Neuron (in vitro differentiated cells): ENCODE results near the gene UMPS.

Experiments used
- H2AFZ ChIP-seq: one replicate; pipeline ENCODE4 v1.6.1; 2013; ENCODE audit warnings: low read depth, mild to moderate bottlenecking, inconsistent platforms, low read length, moderate library complexity
- H3K27me3 ChIP-seq: one replicate; pipeline ENCODE4 v1.6.1; 2013; ENCODE audit warnings: low read length; ENCODE audit not compliant: insufficient read depth
- H3K36me3 ChIP-seq: one replicate; pipeline ENCODE4 v1.6.1; 2013; ENCODE audit warnings: low read length; ENCODE audit not compliant: insufficient read depth
- H3K4me1 ChIP-seq: one replicate; pipeline ENCODE4 v1.6.1; 2013; ENCODE audit warnings: low read length; ENCODE audit not compliant: insufficient read depth
- H3K4me3 ChIP-seq: 2 replicates; pipeline ENCODE4 v1.5.1; 2013; ENCODE audit warnings: mild to moderate bottlenecking, low read length, moderate library complexity
- H3K9me3 ChIP-seq: one replicate; pipeline ENCODE4 v1.6.1; 2013; ENCODE audit warnings: low read length

Gene UMPS

DNA sequence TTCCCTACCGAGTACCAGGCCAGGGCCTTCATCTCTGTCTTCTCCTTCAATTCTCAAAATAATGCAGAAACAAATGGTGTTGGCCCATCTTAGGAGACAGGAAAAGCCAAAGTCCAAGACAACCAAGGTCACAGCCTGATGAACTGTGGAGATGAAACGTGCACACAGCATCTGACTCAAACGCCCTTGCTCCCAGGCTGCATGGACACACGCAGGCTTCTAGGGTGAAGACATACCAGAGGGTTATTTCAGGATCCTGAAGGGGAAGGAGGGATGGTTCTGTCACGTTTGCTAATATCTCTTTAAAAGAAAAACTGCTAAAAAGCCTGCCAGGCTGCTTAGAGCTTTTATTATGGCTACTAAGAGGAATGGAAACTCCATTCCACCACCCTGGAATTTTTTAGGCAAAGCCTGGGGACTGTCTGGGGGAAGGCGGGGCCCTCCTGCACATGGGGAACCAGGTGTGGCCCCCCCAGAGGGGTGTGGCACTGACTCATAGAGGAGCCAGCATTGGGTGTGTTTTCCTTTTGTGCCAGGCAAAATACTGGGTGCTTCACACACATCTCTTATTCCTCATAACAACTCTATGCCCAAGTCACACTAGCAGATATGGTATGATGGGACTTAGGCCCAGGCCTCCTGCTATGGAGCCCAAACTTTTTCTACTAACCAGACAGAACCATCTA, 62.9 kb downstream of the UMPS start:
- no peaks in the 10 kb centered on the region for H3K36me3 ChIP-seq

DNA sequence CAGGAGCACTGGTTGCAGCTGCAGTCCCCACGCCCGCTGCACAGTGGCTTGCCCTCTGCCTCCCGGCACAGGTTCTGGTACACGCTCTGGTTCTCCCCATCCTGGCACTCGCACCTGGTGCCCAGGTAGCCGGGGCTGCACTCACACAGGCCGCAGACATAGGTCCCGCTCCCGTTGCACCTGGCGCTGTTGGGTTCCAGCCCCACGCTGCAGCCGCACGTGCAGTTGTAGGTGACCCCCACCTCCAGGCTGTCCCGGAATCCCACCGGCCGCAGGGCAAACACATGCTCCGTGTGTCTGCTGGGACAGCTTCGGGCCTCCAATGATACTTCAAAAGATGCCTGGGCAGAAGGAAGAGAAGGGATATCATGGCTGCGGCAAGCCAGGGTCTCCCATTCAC, 66.2 kb downstream of the UMPS start:
- Histone ChIP-seq H3K36me3 (no peaks in the 10 kb centered on the region), H3K9me3 (no peaks in the 10 kb centered on the region), H2AFZ (no peak overlapping the region), H3K4me3 (no peak overlapping the region), H3K27me3 (no peaks in the 10 kb centered on the region), H3K4me1 (no peaks in the 10 kb centered on the region)

More for the DNA sequence above, 62.9 kb downstream of the UMPS start:
- Histone ChIP-seq H3K9me3 (no peaks in the 10 kb centered on the region), H3K27me3 (no peaks in the 10 kb centered on the region), H3K4me3 (no peak overlapping the region), H2AFZ (no peak overlapping the region), H3K4me1 (no peaks in the 10 kb centered on the region)

DNA sequence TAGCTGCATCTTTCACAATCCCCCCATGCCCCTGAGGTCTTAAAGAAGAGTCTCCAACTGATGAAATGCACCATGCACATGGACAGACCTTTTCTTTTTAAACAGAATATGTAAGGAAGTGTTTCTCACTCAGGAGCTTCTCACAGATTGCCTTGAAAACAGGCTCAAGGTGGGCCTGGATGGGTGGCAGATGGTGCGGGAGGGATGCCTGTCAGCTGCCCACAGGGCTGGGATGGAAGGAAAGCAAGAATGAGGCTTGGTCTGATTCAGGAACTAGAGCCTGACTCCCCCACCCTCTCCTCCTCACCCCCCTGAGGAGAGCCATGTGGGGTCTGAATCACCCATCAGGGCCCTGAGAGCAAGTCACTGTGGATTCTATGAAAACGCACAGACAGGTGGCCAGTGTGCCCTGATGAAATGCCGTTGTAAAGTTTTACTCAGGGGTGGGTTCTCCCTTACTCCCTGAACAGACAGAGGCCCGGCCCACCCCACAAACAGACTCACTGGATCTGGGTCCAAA, 67.2 kb downstream of the UMPS start:
- Histone ChIP-seq H3K4me3 (no peak overlapping the region), H3K4me1 (peaks cover 3% of the 10 kb centered on the region), H3K9me3 (no peaks in the 10 kb centered on the region), H3K36me3 (no peaks in the 10 kb centered on the region), H3K27me3 (no peaks in the 10 kb centered on the region), H2AFZ (no peak overlapping the region)
